CD14-positive monocyte (primary cell): ENCODE data around the gene AMY1B. TPM values are rescaled to one million over a fixed set of nuclear protein-coding genes. Genes with fewer than 3 reads are reported as not detected.
"Not testable (repeated sequence)": the region's sequence is repeated elsewhere in the genome, so short reads cannot be mapped to it uniquely, and the experiment has no call there.

Source experiments
- DNase-seq, 3 donors: peaks; one replicate each; pipeline ENCODE4 v3.0.0-alpha.2; 2011 to 2022
- H2AFZ ChIP-seq: 2 replicates; pipeline ENCODE4 v1.6.0; 2012; ENCODE audit warnings: mild to moderate bottlenecking, low read depth, low read length, inconsistent platforms; ENCODE audit not compliant: insufficient read depth, poor library complexity, severe bottlenecking
- H3K27ac ChIP-seq, 2 donors: 1 replicate in 1 of 2; 2 replicates in 1 of 2; pipeline ENCODE4 v1.5.1; 2012 to 2013; ENCODE audit warnings: low read length in 2 of 2, control low read depth in 1 of 2, inconsistent platforms in 1 of 2, low read depth in 1 of 2, mild to moderate bottlenecking in 1 of 2
- H3K27me3 ChIP-seq, 2 donors: one replicate each; pipeline versions ENCODE4 v1.6.0 to v1.6.1; 2011 to 2013; ENCODE audit warnings: low read length in 2 of 2; ENCODE audit not compliant: control insufficient read depth in 2 of 2, insufficient read depth in 2 of 2
- H3K36me3 ChIP-seq, 2 donors: replicated peaks in 1 of 2; 1 replicate in 1 of 2; 2 replicates in 1 of 2; pipeline versions ENCODE4 v1.5.1 to v1.6.1; 2012 to 2013; ENCODE audit warnings: low read length in 2 of 2, control low read depth in 1 of 2, inconsistent platforms in 1 of 2, mild to moderate bottlenecking in 1 of 2; ENCODE audit not compliant: insufficient read depth in 2 of 2, control insufficient read depth in 1 of 2
- H3K4me1 ChIP-seq, 2 donors: 1 replicate in 1 of 2; 2 replicates in 1 of 2; pipeline versions ENCODE4 v1.5.1 to v1.6.1; 2012 to 2013; ENCODE audit warnings: low read length in 2 of 2, control low read depth in 1 of 2, inconsistent platforms in 1 of 2, mild to moderate bottlenecking in 1 of 2, moderate library complexity in 1 of 2; ENCODE audit not compliant: insufficient read depth in 2 of 2, control insufficient read depth in 1 of 2
- H3K4me2 ChIP-seq: replicated peaks from 2 replicates; pipeline ENCODE3; 2012; ENCODE audit warnings: low read length, moderate library complexity, mild to moderate bottlenecking; ENCODE audit not compliant: poor library complexity, severe bottlenecking; ENCODE audit errors: extremely low read depth
- H3K4me3 ChIP-seq, 3 experiments: fragments of 200-600 bp in 1 of 3; sonication (generic) in 1 of 3; replicated peaks in 1 of 3; 1 replicate in 2 of 3; 2 replicates in 1 of 3; pipeline ENCODE4 v1.5.1; 2011 to 2013; ENCODE audit warnings: low read length in 3 of 3, mild to moderate bottlenecking in 3 of 3, control low read depth in 2 of 3, low read depth in 2 of 3, inconsistent platforms in 1 of 3, moderate library complexity in 1 of 3
- H3K79me2 ChIP-seq: 2 replicates; pipeline ENCODE4 v1.6.0; 2012; ENCODE audit warnings: mild to moderate bottlenecking, control low read depth, inconsistent platforms, low read length, moderate library complexity; ENCODE audit not compliant: insufficient read depth
- H3K9ac ChIP-seq: 2 replicates; pipeline ENCODE4 v1.6.0; 2017; ENCODE audit warnings: low read length, mild to moderate bottlenecking; ENCODE audit not compliant: insufficient read depth, poor library complexity, severe bottlenecking
- H3K9me3 ChIP-seq, 2 donors: replicated peaks in 1 of 2; 1 replicate in 1 of 2; 2 replicates in 1 of 2; pipeline versions ENCODE4 v1.5.1 to v1.6.1; 2012 to 2013; ENCODE audit warnings: low read length in 2 of 2, control low read depth in 1 of 2; ENCODE audit not compliant: control insufficient read depth in 1 of 2, insufficient read depth in 1 of 2
- H4K20me1 ChIP-seq: 2 replicates; pipeline ENCODE4 v1.6.0; 2012; ENCODE audit warnings: mild to moderate bottlenecking, low read length, control low read depth, moderate library complexity; ENCODE audit not compliant: insufficient read depth
- H3K27ac Mint-ChIP-seq, 7 donors: one replicate each; pipeline ENCODE4 v1.8.0; 2020; ENCODE audit warnings: mild to moderate bottlenecking in 7 of 7, mixed read lengths in 7 of 7, moderate library complexity in 6 of 7, inconsistent platforms in 2 of 7
- H3K27me3 Mint-ChIP-seq, 3 donors: one replicate each; pipeline ENCODE4 v1.8.0; 2021 to 2022; ENCODE audit warnings: low read depth in 3 of 3, mild to moderate bottlenecking in 3 of 3, mixed read lengths in 3 of 3, moderate library complexity in 3 of 3, inconsistent platforms in 1 of 3
- H3K36me3 Mint-ChIP-seq, 2 donors: one replicate each; pipeline ENCODE4 v1.8.0; 2020; ENCODE audit warnings: mixed read lengths in 2 of 2, inconsistent platforms in 1 of 2, mild to moderate bottlenecking in 1 of 2
- H3K4me1 Mint-ChIP-seq: one replicate; pipeline ENCODE4 v1.8.0; 2020; ENCODE audit warnings: mild to moderate bottlenecking, mixed read lengths
- H3K4me3 Mint-ChIP-seq, 2 donors: one replicate each; pipeline ENCODE4 v1.8.0; 2020; ENCODE audit warnings: mild to moderate bottlenecking in 2 of 2, mixed read lengths in 2 of 2, moderate library complexity in 1 of 2
- H3K9me3 Mint-ChIP-seq, 7 donors: one replicate each; pipeline ENCODE4 v1.8.0; 2020 to 2022; ENCODE audit warnings: mixed read lengths in 7 of 7, mild to moderate bottlenecking in 6 of 7, moderate library complexity in 6 of 7, inconsistent platforms in 2 of 7
- WGBS: methylation state at CpG from one replicate; pipeline ENCODE4 v1.1.5; 2013; ENCODE audit warnings: missing lambda C conversion rate; ENCODE audit not compliant: insufficient coverage; 5-methylcytosine and 5-hydroxymethylcytosine counted together
- intact Hi-C, 2 donors: fragments of 100-400 bp; cut with micrococcal nuclease; formaldehyde crosslinking; loops; one replicate each; pipeline versions ENCODE4 v1.15.0 to v1.15.1; 2023
- polyA minus RNA-seq: library from RNA; depleted of rRNA, polyadenylated mRNA; stranded (reverse); fragments of >200 nt; gene quantifications from 2 replicates; pipeline ENCODE4 v1.2.3, GENCODE V29; 2012
- polyA plus RNA-seq, 3 donors: library from polyadenylated mRNA; depleted of rRNA in 1 of 3; unstranded in 2 of 3; stranded (reverse) in 1 of 3; fragments of 300-500 nt in 2 of 3; fragments of >200 nt in 1 of 3; fragmentation: Illumina TruSeq in 2 of 3; gene quantifications; 1 replicate in 2 of 3; 2 replicates in 1 of 3; pipeline ENCODE4 v1.2.3, GENCODE V29; 2012 to 2021
- total RNA-seq, 12 experiments: library from RNA in 1 of 12; stranded (reverse) in 1 of 12; fragments of 120-200 nt in 1 of 12; gene quantifications; one replicate each; pipeline ENCODE4 v1.2.4 and lab custom pipeline; 2013 to 2026; ENCODE audit warnings: mixed read lengths in 6 of 12, inconsistent platforms in 1 of 12

The AMY1B gene
- total RNA-seq (2013): 0.04 TPM
- polyA plus RNA-seq (not detected), polyA minus RNA-seq (not detected in 2 replicates), total RNA-seq (lab: John Stamatoyannopoulos, UW) (0 to 0.08 (median 0) reads per million in 11 experiments)

DNA sequence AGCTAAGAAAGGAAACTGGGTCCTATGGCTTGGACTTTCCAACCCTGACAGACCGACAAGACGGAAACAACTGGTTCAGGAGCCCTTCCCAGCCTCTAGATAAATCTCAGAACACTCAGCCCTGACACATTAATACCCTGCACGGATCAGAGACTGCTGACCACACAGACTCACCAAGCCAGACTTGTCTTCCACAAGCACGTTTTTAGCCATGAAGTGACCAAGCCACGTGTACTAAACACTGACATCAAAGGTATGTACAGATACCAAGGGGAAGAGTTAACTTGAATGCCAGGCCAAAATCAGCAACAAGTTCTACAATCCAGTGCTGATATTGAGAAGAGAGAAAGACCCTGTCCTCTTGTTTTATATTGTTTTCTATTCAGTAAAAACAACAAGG lies at the start of gene AMY1B:
TSS of gene AMY1B (minus strand) at position 101 of the 400 bp plus-strand sequence. CDS start 571 bp downstream, outside the sequence.
- H3K4me3 ChIP-seq, H3K27ac Mint-ChIP-seq, H4K20me1 ChIP-seq, H3K4me3 Mint-ChIP-seq, H3K79me2 ChIP-seq, H3K4me2 ChIP-seq, H3K27me3 Mint-ChIP-seq, H3K9me3 ChIP-seq, DNase-seq, H3K27me3 ChIP-seq, H3K9me3 Mint-ChIP-seq, H3K27ac ChIP-seq, H3K4me1 Mint-ChIP-seq, H3K36me3 ChIP-seq, H3K9ac ChIP-seq, intact Hi-C loops, H3K36me3 Mint-ChIP-seq, H3K4me1 ChIP-seq, H2AFZ ChIP-seq: not testable (repeated sequence)
- WGBS: no CpG with 5 or more reads among the region's 5 CpGs

DNA sequence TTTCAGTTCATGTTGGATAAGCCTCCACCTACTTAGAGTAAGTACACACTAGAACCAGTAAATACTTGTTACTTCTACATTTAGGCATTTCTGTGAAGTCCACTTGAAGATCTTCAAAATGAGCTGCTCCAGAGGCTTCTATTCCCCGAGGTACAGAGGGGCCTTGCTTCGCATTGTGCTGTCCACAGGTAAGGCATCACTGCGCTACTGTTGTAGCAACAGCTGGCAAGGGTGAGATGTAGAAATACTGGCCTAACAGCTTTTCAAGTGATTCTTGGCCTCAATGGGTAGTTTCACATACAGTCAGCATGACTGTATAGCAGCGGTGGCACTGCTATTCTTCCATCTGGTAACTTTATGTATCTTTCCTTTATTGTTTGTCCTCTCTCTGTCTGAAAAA lies 49.0 kb upstream of the AMY1B start:
- H3K4me3 ChIP-seq, DNase-seq, intact Hi-C loops, H3K27me3 ChIP-seq, H3K4me1 Mint-ChIP-seq, H3K27ac ChIP-seq, H3K4me3 Mint-ChIP-seq, H3K9me3 Mint-ChIP-seq, H3K4me2 ChIP-seq, H3K79me2 ChIP-seq, H3K4me1 ChIP-seq, H4K20me1 ChIP-seq, H3K36me3 ChIP-seq, H3K27ac Mint-ChIP-seq, H3K9me3 ChIP-seq, H3K36me3 Mint-ChIP-seq, H3K9ac ChIP-seq, H3K27me3 Mint-ChIP-seq, H2AFZ ChIP-seq: not testable (repeated sequence)
- WGBS: no CpG with 5 or more reads among the region's 4 CpGs

GRCh38 chr1:103744449-103744848 lies 48.4 kb upstream of the AMY1B start:
- H3K4me3 Mint-ChIP-seq, H3K27me3 Mint-ChIP-seq, H3K27ac ChIP-seq, H3K9me3 ChIP-seq, H3K4me3 ChIP-seq, DNase-seq, H2AFZ ChIP-seq, H3K9ac ChIP-seq, H3K9me3 Mint-ChIP-seq, H3K4me1 Mint-ChIP-seq, H3K36me3 Mint-ChIP-seq, intact Hi-C loops, H4K20me1 ChIP-seq, H3K27ac Mint-ChIP-seq, H3K4me2 ChIP-seq, H3K79me2 ChIP-seq, H3K4me1 ChIP-seq, H3K36me3 ChIP-seq, H3K27me3 ChIP-seq: not testable (repeated sequence)
- WGBS: no CpG with 5 or more reads among the region's 4 CpGs

DNA sequence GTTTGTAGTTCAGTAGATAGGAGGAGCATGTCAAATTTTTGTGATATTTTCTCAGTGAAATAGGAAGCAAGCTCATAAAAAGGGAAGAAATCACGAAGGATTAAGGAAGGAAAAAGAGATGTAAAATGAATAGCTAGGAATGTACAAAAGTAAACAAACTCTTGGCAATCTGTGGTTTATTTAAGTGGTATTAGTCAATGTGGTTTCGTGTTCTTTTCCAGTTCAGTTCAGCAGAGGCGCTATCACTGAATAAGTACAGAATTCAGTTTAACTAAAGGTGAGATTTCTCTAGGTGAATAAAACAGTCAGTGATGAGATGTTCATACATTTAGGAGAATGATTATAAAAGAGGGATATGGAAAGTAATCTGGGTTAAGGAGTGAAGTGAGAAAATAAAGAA lies 42.0 kb upstream of the AMY1B start:
- H3K4me2 ChIP-seq, H3K36me3 ChIP-seq, intact Hi-C loops, H3K9ac ChIP-seq, H3K4me1 Mint-ChIP-seq, H3K27ac Mint-ChIP-seq, H3K9me3 Mint-ChIP-seq, H3K27me3 ChIP-seq, H3K79me2 ChIP-seq, H3K9me3 ChIP-seq, H3K4me3 Mint-ChIP-seq, H3K4me3 ChIP-seq, H2AFZ ChIP-seq, H3K36me3 Mint-ChIP-seq, H4K20me1 ChIP-seq, H3K27me3 Mint-ChIP-seq, H3K4me1 ChIP-seq, DNase-seq, H3K27ac ChIP-seq: not testable (repeated sequence)
- no CpG with 5 or more reads among the region's 3 CpGs for WGBS
